GM12801 (cell line): ENCODE measurements around the gene SYPL2.

Source experiments
- CTCF ChIP-seq: IDR thresholded peaks from one replicate; pipeline ENCODE4 v1.5.1; 2011; ENCODE audit warnings: control low read depth; ENCODE audit not compliant: insufficient read length; ENCODE audit errors: extremely low read depth

The SYPL2 gene

GRCh38 chr1:109522026-109522425 lies 55.7 kb downstream of the SYPL2 start:
- TF ChIP-seq CTCF, result no peak

GRCh38 chr1:109523706-109524105 lies 57.4 kb downstream of the SYPL2 start:
- TF ChIP-seq CTCF, result no peak

GRCh38 chr1:109527098-109527811 lies 60.9 kb downstream of the SYPL2 start:
- TF ChIP-seq CTCF, result no peak

GRCh38 chr1:109527846-109528695 lies 61.7 kb downstream of the SYPL2 start:
- TF ChIP-seq CTCF, result no peak

GRCh38 chr1:109528712-109529111 lies 62.4 kb downstream of the SYPL2 start:
- TF ChIP-seq CTCF, result no peak

- no peak for TF ChIP-seq CTCF
Observed at GRCh38 chr1:109529881-109530456, 63.6 kb downstream of the SYPL2 start.

- TF ChIP-seq CTCF, result no peak
Observed at GRCh38 chr1:109530457-109531087, 64.2 kb downstream of the SYPL2 start.
